Peyer's patch (tissue), 4 donors: ENCODE data around the gene HBG2.

Experiments
- POLR2A ChIP-seq, 2 donors: fragments of 450-650 bp; IDR thresholded peaks; one replicate each; pipeline ENCODE4 v1.5.1; 2017; ENCODE audit warnings: antibody characterized with exemption in 2 of 2, mild to moderate bottlenecking in 2 of 2, moderate library complexity in 2 of 2
- TF ChIP-seq, protein P1 (sequence below), 6 experiments: fragments of 450-650 bp in 4 of 6; fragments of 200-600 bp in 2 of 6; sonication (generic) in 1 of 6; IDR thresholded peaks; one replicate each; pipeline ENCODE4 v1.5.1; 2017 to 2019; ENCODE audit warnings: antibody characterized with exemption in 6 of 6, mild to moderate bottlenecking in 3 of 6, moderate library complexity in 1 of 6

DNA sequence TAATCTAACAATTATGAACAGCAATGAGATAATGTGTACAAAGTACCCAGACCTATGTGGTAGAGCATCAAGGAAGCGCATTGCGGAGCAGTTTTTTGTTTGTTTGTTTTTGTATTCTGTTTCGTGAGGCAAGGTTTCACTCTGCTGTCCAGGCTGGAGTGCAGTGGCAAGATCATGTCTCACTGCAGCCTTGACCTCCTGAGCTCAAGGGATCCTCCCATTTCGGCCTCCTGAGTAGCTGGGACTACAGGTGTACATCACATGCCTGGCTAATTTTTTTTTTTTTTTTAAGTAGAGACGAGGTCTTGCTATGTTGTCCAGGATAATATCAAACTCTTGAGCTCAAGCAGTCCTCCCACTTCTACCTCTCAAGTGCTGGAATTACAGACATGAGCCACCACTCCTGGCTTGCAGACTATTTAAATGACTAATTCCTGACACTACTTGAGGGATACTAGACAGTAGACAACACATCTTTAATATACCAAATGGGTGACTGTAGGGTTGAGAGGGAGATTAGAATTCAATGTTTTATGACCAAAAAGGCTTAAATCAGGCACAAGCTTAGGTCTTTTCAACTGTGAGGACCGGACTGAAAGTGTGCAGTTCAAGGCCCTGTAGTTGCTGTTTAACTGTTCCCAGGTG, 34.4 kb upstream of the HBG2 start:
- TF ChIP-seq, protein P1, sequence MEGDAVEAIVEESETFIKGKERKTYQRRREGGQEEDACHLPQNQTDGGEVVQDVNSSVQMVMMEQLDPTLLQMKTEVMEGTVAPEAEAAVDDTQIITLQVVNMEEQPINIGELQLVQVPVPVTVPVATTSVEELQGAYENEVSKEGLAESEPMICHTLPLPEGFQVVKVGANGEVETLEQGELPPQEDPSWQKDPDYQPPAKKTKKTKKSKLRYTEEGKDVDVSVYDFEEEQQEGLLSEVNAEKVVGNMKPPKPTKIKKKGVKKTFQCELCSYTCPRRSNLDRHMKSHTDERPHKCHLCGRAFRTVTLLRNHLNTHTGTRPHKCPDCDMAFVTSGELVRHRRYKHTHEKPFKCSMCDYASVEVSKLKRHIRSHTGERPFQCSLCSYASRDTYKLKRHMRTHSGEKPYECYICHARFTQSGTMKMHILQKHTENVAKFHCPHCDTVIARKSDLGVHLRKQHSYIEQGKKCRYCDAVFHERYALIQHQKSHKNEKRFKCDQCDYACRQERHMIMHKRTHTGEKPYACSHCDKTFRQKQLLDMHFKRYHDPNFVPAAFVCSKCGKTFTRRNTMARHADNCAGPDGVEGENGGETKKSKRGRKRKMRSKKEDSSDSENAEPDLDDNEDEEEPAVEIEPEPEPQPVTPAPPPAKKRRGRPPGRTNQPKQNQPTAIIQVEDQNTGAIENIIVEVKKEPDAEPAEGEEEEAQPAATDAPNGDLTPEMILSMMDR (IDR thresholded peaks at IDR 0.05), result no peak
- TF ChIP-seq POLR2A (IDR thresholded peaks at IDR 0.05), result no peak
